Measurements from ENCODE around the gene GAS7. TPM values are rescaled to one million over a fixed set of nuclear protein-coding genes. Genes with fewer than 3 reads are reported as not detected.

GAS7 gene
- total RNA-seq, 1 donor from 2014 or later, result 431 TPM

DNA sequence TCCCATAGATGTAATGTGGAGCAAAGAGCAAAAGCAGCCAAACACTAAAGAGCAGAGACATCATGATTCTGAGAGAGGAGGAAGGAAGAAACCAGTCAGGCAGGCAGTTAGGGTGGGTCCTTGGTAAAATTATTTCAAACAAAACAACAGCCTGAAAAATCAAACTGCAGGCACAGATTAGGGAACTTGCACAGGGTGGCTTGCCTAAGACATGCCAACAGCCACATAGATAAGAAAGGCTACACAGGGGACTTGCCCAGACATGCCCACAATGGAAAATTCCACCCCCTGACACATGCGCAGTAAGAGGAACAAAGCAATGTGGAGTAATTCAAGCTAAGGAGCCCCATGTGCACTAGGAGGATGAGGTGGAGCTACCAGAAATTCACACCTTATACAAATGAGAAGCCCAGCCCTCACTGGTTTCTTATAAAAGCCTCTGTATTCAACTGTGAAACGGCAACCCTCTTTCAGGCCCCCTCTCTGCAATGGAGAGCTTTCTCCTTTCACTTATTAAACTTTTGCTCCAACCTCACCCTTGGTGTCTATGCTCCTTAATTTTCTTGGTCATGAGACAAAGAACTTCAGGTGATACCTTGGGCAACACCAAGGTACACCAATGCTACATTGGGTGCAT, 7.3 kb upstream of the GAS7 start:
- ATAC-seq (no peak), DNase-seq (ENCODE audit: low spot score) (no peak)
- intact Hi-C loops (cut with DNase I), result no loop called here

DNA sequence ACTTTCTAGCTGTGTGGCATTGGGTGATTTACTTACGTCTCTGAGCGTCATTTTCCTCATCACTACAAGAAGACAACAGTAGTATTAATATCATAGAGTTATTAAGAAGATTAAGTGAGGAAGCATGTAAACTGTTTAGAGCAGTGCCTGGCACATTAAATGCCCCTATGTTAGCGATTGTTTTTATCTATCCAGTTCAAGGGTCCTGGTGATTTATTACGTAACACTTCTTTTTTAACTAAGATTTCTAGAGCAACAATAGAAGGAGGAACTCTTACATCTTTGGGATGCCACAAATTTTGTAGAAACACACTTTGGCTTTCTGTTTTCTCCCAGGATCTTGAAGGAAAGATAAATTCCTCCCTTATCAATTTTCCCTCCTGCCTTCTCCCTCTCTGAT, 3.3 kb upstream of the GAS7 start:
- ATAC-seq, result no peak

DNA sequence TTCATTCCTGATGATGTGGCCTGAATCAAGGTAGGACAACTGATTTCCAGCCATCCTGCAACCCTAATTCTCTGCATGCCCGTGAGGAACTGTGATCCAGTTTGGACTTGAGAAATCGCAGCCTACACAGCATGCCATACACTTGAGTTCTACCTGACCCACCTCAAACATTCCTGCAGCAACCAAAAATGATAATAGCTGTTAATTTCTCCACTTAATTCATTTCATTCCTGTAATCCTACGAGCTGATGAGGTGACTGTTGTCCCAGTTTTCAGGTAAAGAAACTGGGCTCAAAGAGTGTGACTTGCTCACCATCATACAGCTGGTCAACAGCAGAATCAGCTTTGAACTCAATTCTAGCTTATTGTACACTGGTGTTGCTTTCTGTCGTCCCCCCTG, 2.2 kb upstream of the GAS7 start:
- ATAC-seq (no peak), DNase-seq (ENCODE audit: low spot score) (no peak)
- intact Hi-C loops (cut with DNase I), result no loop called here

More for the DNA sequence above, 3.3 kb upstream of the GAS7 start:
- intact Hi-C loops (cut with DNase I), result no loop called here
- no peak for DNase-seq (ENCODE audit: low spot score)

DNA sequence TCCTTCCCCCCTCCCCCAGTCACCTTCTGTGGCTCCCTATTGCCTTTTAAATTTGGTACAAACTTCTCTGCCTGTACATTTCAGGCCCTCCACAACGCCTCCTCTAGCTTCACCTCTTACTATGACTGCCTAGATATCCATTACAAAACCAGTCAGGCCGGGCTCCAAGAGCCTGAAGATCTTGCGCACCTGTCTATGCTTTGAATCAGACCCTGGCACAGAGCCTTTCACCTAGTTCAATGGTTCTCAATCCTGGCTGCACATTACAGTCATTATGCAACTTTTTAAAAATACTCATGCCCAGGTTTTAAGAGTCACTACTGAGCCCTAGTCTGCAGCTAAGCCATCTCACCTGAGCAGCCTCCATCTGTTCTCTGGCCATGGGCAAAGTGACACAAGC, 1.6 kb upstream of the GAS7 start:
- intact Hi-C loops (cut with DNase I), result no loop called here
- ATAC-seq (no peak), DNase-seq (ENCODE audit: low spot score) (no peak)

DNA sequence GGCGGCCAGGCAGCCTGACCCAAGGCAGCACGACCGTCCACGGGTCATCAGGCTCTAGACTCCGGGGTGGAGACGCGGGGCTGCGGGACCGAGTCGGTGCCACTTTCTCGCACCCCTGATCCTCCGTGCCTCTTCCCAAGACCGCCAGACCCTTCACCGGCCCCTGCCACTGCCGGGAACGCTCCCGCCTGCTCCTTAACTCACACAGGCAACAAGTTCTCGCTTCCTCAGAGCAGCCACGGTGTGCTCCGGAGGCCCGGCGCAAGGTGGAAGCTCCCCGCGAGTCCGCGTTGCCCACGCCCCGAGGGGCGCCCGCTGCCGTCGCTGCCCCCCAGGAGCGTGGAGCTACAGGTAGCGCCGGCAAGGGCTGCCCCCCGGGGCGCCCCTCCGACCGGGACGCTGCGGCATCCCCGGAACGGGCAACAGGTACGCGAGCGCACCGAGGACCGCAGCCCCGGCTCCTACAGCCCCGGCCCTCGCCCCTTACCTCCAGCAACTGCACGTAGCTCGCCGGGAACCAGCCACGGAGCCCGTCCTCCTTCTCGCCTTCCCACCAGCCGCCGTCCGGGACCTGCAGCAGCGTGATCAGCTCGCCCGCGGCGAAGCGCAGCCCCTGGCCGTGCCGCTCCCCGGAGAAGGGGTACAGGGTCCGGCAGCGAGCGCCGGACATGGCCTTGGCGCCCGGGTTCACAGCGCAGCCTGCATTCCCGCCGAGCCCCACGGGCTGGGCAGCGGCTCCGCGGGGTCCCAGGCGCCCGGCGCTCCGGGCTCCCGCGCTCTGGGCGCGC, 491 bp downstream of the GAS7 start:
- peak; percentile 46 for ATAC-seq
- DNase-seq (ENCODE audit: low spot score), result peak; percentile 64
- intact Hi-C loops (cut with DNase I), result no loop called here

DNA sequence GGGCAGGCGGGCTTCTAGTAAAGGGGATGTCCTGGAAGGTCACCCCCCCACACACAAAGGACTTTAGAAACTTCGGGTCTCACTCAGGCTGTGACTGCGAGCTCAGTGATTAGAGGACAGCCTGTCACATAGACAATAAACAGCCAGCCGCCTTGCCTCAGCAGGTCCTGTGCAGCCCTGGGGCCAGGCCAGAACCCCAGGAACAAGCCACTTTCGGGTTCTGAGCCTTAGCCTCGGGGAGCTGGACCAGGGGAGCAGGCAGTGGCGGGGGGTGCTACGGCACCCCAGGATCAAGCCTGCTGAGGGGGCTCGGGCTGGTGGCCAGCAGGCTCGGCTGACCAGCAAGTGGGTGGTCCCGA, 1.1 kb downstream of the GAS7 start:
- intact Hi-C loops (cut with DNase I), result no loop called here
- ATAC-seq (peak; percentile 56), DNase-seq (ENCODE audit: low spot score) (no peak)

DNA sequence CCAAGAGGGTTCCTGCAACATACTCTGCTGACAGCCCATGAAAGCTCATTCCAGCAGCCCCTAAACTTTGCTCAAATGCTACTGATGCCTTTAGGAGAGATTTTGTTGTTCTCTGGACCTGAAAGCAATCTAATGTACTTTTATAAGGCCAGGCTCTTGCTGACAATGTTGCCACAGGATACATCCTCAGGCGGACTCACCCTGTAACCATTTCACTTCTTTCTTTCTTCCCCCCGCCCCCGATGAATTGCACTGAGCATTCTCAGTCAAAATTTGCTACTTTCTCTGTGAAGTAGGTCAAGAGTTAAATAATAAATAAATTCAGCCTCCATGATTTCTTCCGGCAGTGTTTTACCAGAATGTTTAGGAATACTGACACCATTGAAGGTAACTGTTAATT, 1.5 kb downstream of the GAS7 start:
- intact Hi-C loops (cut with DNase I), result no loop called here
- ATAC-seq (no peak), DNase-seq (ENCODE audit: low spot score) (no peak)

DNA sequence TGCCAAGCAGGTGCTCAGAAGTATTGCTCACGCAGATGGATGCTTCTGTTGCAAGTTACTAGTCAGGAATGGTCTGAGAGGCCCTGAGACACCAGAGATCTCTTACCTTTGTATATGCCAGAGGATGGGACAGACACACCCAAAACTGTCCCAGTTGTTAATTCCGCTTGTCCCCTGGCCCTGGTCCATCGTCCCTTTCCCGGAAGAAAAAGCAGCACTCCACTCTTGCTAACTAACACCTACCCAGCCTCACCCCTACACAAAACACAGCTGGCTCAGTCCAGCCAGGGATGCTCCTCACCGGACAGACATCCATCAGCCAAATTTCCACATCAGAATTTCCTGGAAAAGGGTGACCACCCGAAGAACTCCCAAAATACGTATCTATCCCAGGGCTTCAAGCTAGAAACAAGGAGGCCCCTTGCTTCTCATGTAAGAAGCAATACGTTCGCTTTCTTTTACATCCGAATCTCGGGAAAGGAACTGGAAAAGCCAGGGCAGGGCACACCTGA, 2.0 kb downstream of the GAS7 start:
- ATAC-seq (no peak), DNase-seq (ENCODE audit: low spot score) (no peak)
- intact Hi-C loops (cut with DNase I), result no loop called here

DNA sequence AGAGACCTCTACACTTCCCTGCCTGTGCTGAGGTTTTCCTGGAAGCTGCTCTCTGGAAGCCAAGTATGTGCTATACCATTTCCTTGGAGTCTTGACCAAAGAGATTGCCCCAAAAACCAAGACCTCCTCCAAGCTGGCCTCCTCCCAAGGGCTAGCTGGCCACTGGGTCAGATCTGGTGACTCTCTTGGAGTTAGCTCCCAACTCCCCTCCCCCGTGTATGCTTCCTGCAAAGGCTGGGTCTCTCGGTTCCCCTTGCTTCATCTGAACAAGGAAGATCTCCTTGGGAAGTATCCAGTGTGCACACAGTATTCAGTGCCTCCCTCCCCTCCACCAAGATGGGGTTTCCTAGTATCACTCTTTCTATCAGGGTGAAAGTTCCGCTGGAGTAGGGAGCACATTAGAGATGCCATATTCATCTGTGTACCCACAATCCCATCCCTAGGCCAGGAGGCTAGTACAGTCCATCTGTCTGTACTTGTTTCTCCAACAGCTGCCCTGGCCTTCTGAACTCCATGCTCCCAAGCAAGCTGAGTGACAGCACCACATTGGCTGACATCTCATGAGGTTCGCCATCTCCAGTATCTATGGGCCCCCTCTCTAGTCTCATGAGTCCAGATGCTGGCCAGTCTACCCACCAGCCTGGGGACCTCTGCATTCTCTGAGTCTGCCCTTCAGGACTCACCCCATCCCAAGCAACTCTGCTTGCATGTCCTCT, 3.2 kb downstream of the GAS7 start:
- intact Hi-C loops (cut with DNase I), result no loop called here
- ATAC-seq, result no peak
- DNase-seq (ENCODE audit: low spot score), result no peak

DNA sequence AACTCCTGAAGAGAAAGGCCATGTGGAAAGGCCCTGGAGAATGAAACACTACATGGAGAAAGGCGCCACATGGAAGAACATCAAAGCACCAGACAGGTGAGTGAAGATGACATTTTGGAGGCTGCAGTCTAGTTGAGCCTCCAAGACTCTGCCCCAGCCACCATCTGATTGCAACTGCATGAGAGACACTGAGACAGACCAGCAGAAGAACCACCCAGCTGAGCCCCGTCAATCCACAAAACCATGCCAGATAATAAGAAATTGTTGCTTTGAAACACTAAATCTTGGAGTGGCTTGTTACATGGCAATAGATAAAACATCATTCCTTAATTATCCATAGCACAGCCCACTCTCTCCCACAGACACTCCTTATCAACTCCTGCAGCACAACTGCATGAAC, 4.8 kb downstream of the GAS7 start:
- no peak for DNase-seq (ENCODE audit: low spot score)
- intact Hi-C loops (cut with DNase I), result no loop called here

DNA sequence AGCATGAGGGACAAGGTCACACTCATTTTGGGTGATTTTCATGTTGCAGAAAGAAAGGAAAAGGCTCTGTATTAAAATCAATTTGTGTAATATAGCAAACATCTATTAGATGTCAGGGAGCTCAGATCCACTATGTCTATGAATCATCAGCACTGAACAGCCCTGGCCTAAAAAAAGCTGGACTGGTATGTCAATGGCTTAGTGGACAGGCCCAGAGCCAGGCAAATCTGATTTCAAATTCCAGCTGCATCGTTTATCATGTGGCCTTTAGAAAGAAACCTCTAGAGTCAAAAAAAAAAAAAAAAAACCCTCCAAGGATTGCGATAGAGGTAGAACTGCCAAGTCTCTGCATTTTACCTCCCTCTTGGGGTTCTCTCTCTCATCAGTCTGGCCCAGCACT, 5.4 kb downstream of the GAS7 start:
- ATAC-seq (no peak), DNase-seq (ENCODE audit: low spot score) (no peak)
- intact Hi-C loops (cut with DNase I), result no loop called here

More for the DNA sequence above, 4.8 kb downstream of the GAS7 start:
- ATAC-seq, result no peak

DNA sequence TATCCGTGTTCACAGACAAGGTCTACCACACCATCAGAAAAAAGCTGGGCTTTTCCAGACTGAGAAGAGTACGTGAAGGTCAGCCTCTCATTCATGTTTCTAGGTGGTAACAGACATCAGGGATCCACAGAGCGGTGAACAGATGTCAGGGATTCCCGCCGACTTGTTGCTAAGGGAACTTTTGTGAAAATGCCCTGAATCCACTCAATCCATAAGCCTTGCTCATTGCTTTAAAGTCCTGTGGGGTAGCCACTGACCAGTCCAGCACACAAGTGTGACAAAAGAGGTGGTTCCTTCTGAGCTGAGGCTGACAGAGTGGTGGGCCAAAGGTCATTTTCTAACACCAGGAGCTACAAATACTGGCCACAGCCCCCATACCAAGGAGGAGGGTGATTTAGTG, 5.9 kb downstream of the GAS7 start:
- ATAC-seq, result no peak
- intact Hi-C loops (cut with DNase I), result no loop called here
- DNase-seq (ENCODE audit: low spot score), result no peak

DNA sequence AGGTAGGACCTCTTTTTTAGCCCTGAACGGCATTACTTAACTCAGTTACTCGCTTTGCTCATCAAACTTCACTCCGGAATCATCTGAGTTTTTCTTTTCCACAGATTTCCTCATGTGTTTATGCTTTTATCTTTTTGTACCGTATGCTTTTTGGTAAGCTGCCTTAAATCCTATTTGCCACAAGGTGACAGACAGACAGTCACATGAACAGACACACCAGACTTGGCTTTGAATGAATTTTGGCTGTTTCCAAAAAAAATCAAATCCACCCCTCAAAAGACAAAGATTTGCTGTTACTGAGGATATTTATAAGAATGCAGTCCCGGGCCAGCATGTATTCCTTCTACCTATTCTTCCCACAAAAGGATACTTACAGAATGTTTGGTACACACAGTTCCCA, 10.9 kb downstream of the GAS7 start:
- intact Hi-C loops (cut with DNase I), result no loop called here
- ATAC-seq, result no peak
- no peak for DNase-seq (ENCODE audit: low spot score)

DNA sequence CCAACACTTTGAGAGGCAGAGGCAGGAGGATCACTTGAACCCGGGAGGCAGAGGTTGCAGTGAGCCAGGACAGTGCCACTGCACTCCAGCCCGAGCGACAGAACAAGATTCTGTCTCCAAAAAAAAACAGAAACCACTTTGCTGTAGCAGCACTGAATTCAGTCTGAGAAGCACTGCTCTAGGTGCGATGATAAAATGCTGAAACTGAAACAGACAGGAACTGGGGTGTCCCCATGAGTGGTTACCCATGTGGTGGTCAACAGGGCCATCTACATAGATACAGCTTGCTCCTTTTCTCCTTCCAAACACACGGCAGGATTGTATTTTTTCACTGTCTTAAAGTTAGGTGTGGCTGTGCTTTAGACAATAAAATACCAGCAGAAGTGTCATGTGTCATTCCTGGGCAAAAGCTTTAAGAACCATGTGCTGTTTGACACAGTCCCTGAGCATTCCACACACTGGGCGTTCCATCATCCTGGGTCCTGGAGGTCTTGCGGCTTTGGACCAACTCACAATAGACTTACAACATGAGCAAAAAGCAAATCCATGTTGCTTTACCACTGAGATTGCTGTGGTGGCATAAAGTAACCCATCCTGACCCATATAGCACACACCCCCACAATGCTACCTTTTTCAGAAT, 11.5 kb downstream of the GAS7 start:
- DNase-seq (ENCODE audit: low spot score), result no peak
- intact Hi-C loops (cut with DNase I), result no loop called here
- no peak for ATAC-seq

DNA sequence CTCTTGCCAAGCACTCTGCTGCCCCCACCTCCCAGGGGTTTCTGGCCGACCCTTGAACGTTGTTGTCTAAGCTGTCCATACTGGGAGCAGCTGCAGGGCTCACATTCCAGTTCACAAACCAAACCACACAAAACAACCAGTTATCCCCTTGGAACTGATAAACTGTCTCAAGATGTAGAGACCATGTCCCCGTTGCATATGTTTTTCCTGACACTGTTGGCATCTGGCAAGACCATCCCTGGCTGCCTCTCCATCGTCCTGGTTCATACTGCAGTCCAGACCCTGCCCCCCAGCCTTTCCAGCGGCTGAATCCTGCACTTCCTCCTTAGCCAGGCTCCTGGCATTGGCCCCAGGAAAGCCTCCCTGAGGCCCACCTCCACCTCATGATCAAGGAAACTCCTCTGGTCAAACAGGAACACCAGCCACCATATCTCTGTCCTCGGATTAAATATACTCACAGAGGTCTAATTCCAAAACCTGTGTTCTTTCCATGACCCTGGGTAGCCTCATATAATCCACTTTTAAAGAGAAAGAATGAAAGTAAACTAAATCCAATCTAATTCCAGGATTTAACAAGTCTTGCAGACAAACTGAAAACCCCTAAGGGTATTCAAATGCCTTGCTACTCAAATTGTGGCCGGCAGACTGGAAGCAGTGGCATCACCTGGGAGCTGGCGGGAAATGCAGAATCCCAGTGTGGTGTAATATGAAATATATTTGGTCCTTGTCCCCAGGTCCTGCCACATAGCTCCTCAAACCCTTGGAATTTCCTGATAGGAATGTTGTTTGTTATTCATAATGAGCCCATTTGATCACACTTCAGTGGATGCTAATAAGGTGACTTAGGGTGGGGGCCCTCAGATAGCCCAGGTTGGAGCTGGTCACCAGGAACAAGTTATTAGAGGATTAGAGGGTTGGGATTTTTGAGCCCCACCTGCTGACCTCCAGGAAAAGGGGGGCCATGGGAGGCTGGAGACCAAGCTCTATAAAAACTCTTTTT, 14.2 kb downstream of the GAS7 start:
- no peak for DNase-seq (ENCODE audit: low spot score)
- no peak for ATAC-seq
- intact Hi-C loops (cut with DNase I), result no loop called here

DNA sequence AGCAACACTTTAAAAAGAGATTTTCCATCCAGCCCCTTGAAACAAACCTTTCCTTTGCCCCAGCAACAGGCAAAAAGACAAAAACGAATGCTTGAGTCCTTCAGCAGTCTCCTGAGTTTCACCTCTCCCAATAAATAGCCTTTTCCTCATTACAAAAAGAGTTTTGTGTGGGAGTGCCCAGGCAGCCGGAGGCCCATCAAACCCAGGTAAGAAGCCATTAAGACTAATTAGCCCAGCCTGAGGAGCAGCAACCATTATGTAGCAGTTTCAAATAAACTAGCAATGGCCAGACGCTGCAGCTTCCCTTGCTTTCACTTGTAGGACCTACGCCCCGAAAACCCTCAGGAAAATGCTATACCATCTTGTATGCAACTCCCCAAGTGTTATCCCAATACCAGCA, 15.6 kb downstream of the GAS7 start:
- intact Hi-C loops (cut with DNase I), result no loop called here
- no peak for DNase-seq (ENCODE audit: low spot score)
- ATAC-seq, result no peak

DNA sequence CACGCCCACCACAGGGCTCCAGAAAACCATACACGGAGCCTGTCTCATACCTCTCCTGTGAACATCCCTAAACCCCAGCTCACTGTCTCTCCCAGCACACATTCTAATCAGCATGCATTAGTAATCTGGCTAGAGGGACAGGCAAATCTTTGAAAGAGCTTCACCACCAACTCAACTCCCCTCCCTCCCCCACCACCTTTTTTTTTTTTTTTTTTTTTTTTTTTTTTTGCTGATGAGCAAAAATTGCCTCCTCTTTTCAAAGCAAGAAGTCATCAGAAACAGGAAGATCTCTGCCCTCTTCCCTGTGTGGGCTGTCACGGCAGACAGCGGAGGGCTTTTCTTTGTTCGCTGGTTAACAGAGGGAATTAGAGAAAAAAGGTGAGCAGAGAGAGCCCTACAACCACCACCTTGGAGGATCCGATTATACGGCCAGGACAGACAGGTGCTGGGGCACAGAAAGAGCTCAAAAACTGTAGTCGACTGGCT, 19.9 kb downstream of the GAS7 start:
- DNase-seq (ENCODE audit: low spot score) (no peak), ATAC-seq (no peak)
- intact Hi-C loops (cut with DNase I), result no loop called here

DNA sequence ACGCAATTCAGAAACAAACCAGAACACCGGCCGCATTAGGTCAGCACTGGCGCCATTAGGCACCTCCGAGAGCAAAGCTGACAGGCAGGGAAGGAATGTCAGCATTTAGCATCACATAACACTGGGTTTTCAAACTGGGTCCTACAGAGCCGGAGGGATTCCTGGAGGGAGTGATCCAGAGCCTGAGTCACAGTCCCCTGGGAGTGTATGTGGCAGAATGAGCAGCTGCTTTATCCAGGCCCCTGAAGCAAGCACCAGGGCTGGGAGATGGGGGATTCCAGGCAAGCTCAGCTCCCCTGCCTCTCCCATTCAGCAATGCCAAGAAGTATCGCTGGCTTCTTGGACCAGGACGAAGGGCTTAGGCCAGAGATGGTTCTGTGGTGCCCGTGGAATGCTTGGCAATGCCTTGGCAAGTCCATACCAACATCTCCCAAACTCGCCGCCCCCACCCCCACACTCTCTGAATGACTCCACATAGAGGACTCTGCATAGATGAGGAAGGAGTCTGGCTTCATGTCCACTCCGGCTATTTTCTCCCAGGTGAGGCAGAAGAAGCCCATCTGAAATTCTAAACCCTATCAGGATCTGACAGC, 20.4 kb downstream of the GAS7 start:
- intact Hi-C loops (cut with DNase I), result no loop called here
- no peak for ATAC-seq

More for the DNA sequence above, 20.4 kb downstream of the GAS7 start:
- no peak for DNase-seq (ENCODE audit: low spot score)

All from sciatic nerve (tissue), 2 donors.